Effector memory CD8-positive, alpha-beta T cell (primary cell): ENCODE results near the gene NKAPL.

Source experiments
- ATAC-seq: fragments of 150-1000 bp; cut with Tn5 transposase; replicated peaks from 2 replicates; pipeline ENCODE4 v1.10.0; 2021; ENCODE audit warnings: mild to moderate bottlenecking, moderate library complexity
- DNase-seq, 3 experiments: peaks; one replicate each; pipeline ENCODE4 v3.0.0; 2021
- H3K27ac Mint-ChIP-seq, 2 donors: one replicate each; pipeline ENCODE4 v1.8.0; 2022; ENCODE audit warnings: mild to moderate bottlenecking in 2 of 2, mixed read lengths in 2 of 2, moderate library complexity in 2 of 2
- H3K27me3 Mint-ChIP-seq, 2 donors: one replicate each; pipeline ENCODE4 v1.8.0; 2022; ENCODE audit warnings: mixed read lengths in 2 of 2
- H3K36me3 Mint-ChIP-seq: one replicate; pipeline ENCODE4 v1.8.0; 2022; ENCODE audit warnings: mild to moderate bottlenecking, moderate library complexity, mixed read lengths; ENCODE audit not compliant: insufficient read depth
- H3K4me1 Mint-ChIP-seq, 2 donors: one replicate each; pipeline ENCODE4 v1.8.0; 2022; ENCODE audit warnings: low read depth in 2 of 2, mixed read lengths in 2 of 2
- H3K4me3 Mint-ChIP-seq, 2 donors: one replicate each; pipeline ENCODE4 v1.8.0; 2022; ENCODE audit warnings: mild to moderate bottlenecking in 2 of 2, mixed read lengths in 2 of 2, moderate library complexity in 2 of 2
- H3K9me3 Mint-ChIP-seq, 2 donors: one replicate each; pipeline ENCODE4 v1.8.0; 2022; ENCODE audit warnings: mixed read lengths in 2 of 2
- total RNA-seq, 9 experiments: gene quantifications; one replicate each; lab custom pipeline; 2026; lab: John Stamatoyannopoulos, UW

NKAPL gene
- total RNA-seq: 0 to 0.34 (median 0.13) reads per million in 9 experiments

DNA sequence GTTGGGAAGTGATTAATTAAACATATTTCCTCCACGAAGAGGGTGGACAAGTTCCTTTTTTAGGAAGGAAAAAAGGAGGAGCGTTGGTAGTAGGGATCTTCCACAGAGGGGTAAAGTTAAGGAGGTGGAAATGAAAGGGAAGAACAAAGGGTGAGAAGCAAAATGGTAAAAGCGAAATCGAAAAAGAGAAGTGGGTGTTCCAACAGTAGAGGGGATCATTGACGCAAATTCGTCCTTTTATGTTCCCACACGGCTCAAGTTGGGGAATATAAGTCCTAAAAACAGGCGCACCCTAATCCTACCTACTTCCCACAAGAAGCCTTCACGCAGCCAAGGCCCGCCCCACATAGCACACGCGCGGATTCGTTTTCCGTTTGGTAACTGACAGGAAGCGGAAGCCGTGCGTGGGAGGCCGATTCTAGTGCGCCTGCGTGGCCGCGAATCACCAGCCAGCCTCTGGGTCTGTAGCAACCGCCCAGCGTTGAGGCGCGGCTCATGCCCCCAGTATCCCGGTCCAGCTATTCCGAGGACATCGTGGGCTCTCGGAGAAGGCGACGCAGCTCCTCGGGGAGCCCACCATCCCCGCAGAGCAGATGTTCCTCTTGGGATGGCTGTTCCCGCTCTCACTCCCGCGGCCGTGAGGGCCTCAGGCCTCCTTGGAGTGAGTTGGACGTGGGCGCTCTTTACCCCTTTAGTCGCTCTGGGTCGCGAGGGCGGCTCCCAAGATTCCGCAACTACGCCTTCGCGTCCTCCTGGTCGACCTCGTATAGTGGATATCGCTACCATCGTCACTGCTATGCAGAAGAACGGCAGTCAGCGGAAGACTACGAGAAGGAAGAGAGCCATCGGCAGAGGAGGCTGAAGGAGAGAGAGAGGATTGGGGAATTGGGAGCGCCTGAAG lies at the start of gene NKAPL:
Gene NKAPL, plus strand, starts transcription at position 421 of the 901 bp plus-strand sequence. Its CDS starts 75 bp downstream, at position 496.
- Mint-ChIP-seq H3K4me3 (peak within 1 kb of the TSS; percentile 31 to 45), H3K9me3 (no peaks in the 10 kb centered on the region), H3K27ac (no peak within 1 kb of the TSS), H3K4me1 (peaks cover 0 to 2% of the 10 kb centered on the region in 2 donors), H3K36me3 (no peaks in the 10 kb centered on the region), H3K27me3 (peaks cover 0 to 38% of the 10 kb centered on the region in 2 donors)
- peak; percentile 55 for ATAC-seq
- DNase-seq: peak; percentile 15 to 34 (median 16)

DNA sequence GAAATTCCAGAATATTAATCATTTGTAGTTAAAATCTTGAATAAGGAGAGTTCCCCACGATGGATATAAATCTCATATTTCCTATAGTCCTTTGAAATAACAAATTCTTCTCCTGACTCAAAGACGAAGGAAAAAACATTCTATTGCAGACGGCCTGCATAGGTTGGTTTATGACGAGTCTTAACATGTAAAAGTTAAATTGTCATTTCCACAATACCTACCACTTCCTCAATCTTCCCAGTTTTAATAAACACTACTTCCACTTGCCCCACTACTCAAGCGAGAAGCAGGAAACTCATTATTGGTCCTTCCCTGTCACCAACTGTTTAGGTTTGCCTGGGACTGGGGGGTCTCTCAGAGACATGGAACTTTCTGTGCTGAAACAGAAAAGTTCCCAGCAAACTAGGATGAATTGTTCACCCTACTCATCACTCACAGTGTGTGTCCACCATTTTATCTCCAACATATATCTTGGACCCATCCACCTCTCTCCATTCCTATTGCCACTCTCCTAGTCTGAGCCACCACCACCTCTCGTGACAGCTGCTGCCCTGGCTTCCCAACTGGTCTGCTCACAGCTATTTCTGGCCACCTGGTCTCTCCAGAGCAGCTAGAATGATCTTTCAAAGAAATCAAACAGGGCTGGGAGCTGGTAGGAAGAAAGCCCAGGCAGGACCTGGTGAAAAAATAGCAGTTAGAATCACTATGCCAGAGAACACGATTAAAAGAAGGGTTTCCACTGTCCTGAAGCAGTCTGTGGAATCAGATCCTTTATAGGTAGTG lies 49.2 kb upstream of the NKAPL start:
- Mint-ChIP-seq H3K9me3 (no peaks in the 10 kb centered on the region), H3K36me3 (peaks cover 14% of the 10 kb centered on the region), H3K4me3 (no peak overlapping the region), H3K27me3 (peaks cover 93 to 97% of the 10 kb centered on the region in 2 donors), H3K27ac (no peak overlapping the region), H3K4me1 (peaks cover 21 to 27% of the 10 kb centered on the region in 2 donors)
- DNase-seq: no peak
- no peak for ATAC-seq

DNA sequence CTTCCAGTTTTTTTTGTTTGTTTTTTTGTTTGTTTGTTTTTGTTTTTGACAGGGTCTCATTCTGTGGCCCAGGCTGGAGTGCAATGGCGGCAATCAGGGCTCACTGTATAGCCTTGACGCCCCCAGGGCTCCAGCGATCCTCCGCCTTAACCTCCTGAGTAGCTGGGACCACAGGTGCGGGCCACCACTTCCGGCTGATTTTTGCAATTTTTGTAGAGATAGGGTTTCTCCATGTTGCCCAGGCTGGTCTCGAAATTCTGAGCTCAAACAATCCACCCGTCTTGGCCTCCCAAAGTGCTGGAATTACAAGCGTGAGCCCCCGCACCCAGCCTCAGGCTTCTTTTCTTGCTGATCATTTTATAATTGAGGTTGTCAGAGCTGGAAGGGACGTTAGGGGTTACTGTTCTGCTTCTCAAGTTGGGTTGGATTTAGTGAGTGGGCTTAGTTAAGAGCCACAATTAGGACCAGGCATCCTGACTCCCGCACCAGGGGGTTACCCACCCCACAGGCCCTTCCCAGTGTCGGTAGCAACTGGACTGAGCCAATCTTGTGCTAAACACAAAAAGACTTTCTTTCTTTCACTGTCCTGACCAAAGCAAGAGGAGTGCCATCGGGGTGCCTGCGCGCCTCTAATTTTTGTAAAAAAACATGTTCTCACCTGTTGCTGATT lies 47.1 kb upstream of the NKAPL start:
- peaks cover 14% of the 10 kb centered on the region for H3K36me3 Mint-ChIP-seq
- peaks cover 93 to 96% of the 10 kb centered on the region in 2 donors for H3K27me3 Mint-ChIP-seq
- H3K4me3 Mint-ChIP-seq: peak overlapping the region; percentile 44 to 46
- no peaks in the 10 kb centered on the region for H3K9me3 Mint-ChIP-seq
- H3K4me1 Mint-ChIP-seq: peaks cover 21 to 27% of the 10 kb centered on the region in 2 donors
- ATAC-seq (peak; percentile 44), DNase-seq (no peak)
- no peak overlapping the region for H3K27ac Mint-ChIP-seq

DNA sequence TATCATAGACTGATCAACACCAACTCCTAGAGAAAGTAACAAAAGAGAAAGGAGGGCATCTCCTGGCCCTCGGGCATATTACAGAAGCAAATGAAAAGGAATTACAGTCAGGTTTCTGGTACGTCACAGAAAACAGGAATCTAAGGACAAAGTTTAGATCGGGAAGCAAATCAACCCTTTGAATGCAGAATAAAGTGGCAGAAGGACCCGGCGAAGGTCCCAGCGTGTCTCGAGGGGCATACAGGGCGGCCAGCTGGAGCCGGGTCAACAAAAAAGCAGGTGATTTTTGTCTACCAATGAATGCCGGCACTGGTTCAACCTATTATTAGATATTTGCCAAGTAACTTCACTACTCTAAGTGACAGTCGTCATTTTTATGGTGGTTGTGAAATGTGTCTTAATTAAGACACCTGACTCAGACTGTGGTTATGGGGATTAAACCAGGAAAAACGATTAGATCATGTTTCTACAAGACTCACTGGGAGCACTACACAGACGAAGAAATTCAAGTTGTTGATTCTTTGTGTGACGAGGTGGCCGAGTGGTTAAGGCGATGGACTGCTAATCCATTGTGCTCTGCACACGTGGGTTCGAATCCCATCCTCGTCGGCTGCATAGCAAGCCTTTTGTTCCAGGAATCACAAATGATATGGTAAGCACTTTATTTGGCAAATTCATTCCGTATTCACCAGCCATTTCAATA lies 46.4 kb upstream of the NKAPL start:
- H3K27me3 Mint-ChIP-seq: peaks cover 93 to 96% of the 10 kb centered on the region in 2 donors
- H3K9me3 Mint-ChIP-seq: no peaks in the 10 kb centered on the region
- H3K36me3 Mint-ChIP-seq: peaks cover 10% of the 10 kb centered on the region
- peak overlapping the region; percentile 44 to 46 for H3K4me3 Mint-ChIP-seq
- no peak overlapping the region for H3K27ac Mint-ChIP-seq
- H3K4me1 Mint-ChIP-seq: peaks cover 16 to 21% of the 10 kb centered on the region in 2 donors
- DNase-seq (no peak), ATAC-seq (peak; percentile 24)

DNA sequence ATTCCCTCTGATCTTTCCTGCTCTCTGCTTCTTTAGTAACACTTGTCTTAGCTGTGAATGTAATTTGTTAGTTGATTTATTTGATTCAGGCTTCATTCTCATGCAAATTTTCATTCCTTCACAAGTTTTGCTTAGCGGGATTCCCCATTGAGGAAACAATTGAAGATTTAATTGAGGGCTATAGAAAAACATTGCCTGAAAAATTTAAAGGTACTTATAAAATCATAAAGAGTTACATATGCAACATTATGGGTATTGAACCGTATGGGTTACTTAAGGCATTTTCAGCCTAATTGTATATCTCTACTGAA lies 45.9 kb upstream of the NKAPL start:
- H3K27me3 Mint-ChIP-seq: peaks cover 93 to 96% of the 10 kb centered on the region in 2 donors
- H3K9me3 Mint-ChIP-seq: no peaks in the 10 kb centered on the region
- H3K4me1 Mint-ChIP-seq: peaks cover 17 to 18% of the 10 kb centered on the region in 2 donors
- H3K4me3 Mint-ChIP-seq: no peak overlapping the region
- peaks cover 8% of the 10 kb centered on the region for H3K36me3 Mint-ChIP-seq
- DNase-seq: no peak
- ATAC-seq: no peak
- H3K27ac Mint-ChIP-seq: no peak overlapping the region

DNA sequence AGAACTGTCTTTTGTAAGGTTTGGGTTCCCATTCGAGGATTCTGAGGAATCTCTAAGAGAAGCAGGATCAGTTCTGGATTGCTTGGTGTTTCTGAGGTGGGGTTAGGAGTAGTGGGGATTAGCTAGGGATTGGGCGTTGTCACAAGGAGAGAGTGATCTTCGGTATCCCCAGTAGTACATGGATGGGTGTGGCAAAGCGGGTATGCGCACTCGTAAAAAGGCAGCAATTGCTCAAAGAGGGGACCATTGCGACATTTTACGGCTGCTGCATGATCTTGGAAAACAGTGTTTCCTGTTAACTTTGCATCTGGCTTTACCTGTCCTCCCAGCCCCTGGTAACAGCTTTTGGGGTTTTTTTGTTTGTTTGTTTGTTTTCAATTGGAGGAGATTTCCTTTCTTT lies 43.7 kb upstream of the NKAPL start:
- Mint-ChIP-seq H3K4me1 (peaks cover 11 to 16% of the 10 kb centered on the region in 2 donors), H3K36me3 (peaks cover 8% of the 10 kb centered on the region), H3K9me3 (no peaks in the 10 kb centered on the region), H3K27ac (no peak overlapping the region), H3K4me3 (no peak overlapping the region), H3K27me3 (peaks cover 80 to 93% of the 10 kb centered on the region in 2 donors)
- ATAC-seq (no peak), DNase-seq (no peak)

DNA sequence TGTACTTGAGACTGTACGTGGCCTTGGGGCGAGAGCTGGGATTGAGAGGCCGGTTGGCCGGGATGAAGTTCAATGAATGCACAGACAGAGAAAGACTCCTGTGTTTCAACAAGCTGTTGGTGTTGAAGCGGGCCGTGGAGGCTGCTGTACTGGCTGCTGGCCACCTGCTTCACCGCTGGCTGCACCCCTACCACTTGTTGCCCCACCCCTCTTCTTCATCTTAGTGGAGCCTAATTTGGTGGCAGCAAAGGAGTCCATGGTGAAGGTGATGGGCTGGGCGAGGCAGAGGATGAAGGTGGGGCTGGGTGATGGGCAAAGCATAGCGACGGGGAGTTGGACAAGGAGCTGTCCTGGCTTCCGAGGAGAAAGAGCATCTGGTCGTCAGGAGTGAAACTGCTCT lies 41.2 kb upstream of the NKAPL start:
- ATAC-seq: no peak
- Mint-ChIP-seq H3K27ac (peak overlapping the region in 1 of 2 donors; percentile 57), H3K4me3 (peak overlapping the region; percentile 74), H3K36me3 (no peaks in the 10 kb centered on the region), H3K9me3 (no peaks in the 10 kb centered on the region), H3K27me3 (peaks cover 76 to 94% of the 10 kb centered on the region in 2 donors), H3K4me1 (peaks cover 4 to 5% of the 10 kb centered on the region in 2 donors)
- no peak for DNase-seq

DNA sequence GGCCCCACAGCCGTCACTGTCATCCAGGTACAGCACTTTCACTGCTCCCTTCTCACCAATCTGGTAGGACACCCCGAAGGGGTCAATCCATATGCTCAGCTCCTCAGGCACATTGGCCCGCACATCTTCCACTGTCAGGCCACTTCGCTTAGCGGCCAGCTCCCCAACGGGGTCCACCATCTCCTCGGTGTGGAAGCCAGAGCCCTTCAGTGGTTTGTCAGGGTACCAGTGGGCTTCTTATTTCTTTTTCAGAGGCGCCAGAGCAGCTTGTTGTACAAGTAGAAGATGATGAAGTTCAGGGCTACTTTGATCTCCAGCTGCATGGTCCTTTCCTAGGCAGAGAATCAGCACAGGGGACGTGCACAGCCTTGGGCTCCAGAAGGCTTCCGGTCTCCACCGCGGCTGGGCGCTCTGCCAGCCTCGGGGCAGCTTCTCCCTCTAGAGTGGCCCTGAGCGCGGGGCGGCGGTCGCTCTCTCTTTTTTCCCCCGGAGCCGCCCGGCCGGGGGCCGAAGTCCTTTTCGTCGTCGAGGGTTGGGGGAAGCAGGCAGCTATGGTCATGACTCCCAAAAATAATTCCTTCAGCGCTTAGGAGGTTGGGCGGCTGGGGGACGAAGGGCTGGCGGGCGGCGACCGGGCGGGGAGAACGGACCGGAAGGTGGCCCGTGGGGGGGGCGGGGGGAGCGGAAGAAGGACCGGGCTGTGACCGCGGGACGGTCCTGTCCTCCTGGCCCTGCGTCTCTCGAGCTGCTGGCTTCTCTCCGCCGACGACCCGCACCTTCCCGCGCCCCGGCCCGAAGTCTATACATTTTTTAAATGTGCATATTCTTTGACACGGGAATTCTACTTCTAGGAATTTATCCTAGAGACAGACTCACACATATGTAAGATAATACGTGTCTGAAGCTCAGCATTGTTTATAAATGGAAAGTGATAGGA lies 40.5 kb upstream of the NKAPL start:
- Mint-ChIP-seq H3K4me3 (peak overlapping the region; percentile 74), H3K27me3 (peaks cover 74 to 94% of the 10 kb centered on the region in 2 donors), H3K27ac (no peak overlapping the region), H3K9me3 (no peaks in the 10 kb centered on the region), H3K4me1 (peaks cover 0 to 5% of the 10 kb centered on the region in 2 donors), H3K36me3 (no peaks in the 10 kb centered on the region)
- ATAC-seq (peak; percentile 74), DNase-seq (peak in 1 of 3 experiments; percentile 19)

DNA sequence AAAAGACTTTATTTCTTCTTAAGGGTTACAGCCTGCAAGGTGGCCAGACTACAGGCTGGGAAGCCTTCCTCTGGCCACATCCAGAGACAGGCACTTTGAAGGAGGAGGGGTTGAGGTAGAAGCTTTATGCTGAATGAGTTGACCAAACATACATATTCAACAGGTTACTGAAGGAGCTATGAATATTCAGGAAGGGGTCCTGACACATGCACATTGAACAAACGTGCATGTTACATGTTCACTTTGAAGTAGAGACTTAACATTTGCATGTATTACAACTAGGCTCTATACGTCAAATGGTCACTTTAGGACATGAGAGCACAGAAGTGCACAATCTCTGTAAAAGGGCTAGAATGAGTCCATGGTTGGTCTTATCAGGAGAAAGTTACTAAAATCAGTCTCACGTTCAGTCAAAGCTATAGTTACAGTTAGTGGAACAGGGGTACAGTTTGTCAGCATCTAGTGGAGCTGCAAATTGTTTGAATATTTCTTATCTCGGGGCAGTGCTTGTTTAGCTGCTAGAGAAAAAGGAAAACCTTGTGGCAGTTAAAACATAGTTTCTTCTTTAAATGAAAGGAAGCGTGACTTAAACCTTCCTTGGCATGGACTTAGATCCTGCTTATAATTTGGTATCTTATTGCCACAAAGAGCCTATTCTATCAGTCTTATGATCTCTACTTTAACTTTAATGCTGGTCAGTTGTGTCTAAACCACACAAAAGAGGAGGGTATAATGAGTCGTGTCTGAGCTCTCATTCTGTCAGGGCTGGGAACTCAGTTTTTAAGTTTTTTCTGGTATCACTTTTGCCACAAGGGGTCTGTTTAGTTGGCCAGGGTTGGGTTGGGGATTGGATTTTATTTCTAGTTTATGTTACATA lies 38.6 kb upstream of the NKAPL start:
- peaks cover 6% of the 10 kb centered on the region for H3K36me3 Mint-ChIP-seq
- H3K4me3 Mint-ChIP-seq: no peak overlapping the region
- ATAC-seq (no peak), DNase-seq (no peak)
- peaks cover 5 to 12% of the 10 kb centered on the region in 2 donors for H3K4me1 Mint-ChIP-seq
- no peak overlapping the region for H3K27ac Mint-ChIP-seq
- peaks cover 57 to 87% of the 10 kb centered on the region in 2 donors for H3K27me3 Mint-ChIP-seq
- H3K9me3 Mint-ChIP-seq: no peaks in the 10 kb centered on the region

DNA sequence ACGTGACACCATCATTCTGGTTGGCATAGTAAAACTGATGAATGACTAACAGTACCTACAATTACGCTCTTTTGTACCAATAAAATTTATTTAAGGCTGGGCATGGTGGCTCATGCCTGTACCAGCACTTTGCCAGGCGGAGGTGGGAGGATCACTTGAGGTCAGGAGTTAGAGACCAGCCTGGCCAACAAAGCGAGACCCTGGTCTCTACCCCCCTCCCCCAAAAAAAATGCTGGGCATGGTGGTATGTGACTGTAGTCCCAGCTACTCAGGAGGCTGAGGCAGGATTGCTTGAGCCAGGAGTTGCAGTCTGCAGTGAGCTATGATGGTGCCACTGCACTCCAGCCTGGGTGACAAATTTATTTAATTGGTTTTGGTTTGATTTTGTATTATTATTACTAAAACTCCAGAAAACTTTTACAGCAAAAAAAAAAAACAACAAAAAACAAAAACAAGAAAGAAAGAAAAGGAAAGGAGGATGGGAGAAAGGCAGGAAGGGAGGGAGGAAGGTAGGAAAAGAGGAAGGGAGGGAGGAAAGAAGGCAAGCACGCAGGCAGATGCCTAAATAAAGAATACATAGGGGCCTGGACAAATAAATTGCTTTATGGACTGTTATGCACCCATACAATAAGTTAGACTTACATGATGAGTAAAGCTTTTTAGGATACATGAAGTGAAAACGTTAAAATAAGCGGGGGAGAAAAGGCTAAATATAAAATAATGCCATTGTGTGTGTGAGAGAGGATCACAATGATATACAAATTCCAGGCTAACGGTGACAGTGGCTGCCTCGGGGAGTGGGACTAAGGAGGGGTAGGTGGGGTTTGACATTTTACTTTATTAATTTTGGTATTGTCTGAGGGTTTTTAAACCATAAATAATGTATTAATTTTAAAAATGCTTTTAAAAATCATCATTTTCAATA lies 34.7 kb upstream of the NKAPL start:
- H3K4me1 Mint-ChIP-seq: peaks cover 8 to 9% of the 10 kb centered on the region in 2 donors
- no peak for ATAC-seq
- H3K36me3 Mint-ChIP-seq: peaks cover 6% of the 10 kb centered on the region
- peak overlapping the region; percentile 84 to 88 for H3K4me3 Mint-ChIP-seq
- DNase-seq: no peak
- H3K27me3 Mint-ChIP-seq: peaks cover 28 to 50% of the 10 kb centered on the region in 2 donors
- H3K27ac Mint-ChIP-seq: peak overlapping the region; percentile 28 to 68
- no peaks in the 10 kb centered on the region for H3K9me3 Mint-ChIP-seq
